GM19463 (cell line): Measurements from ENCODE around the gene NFIC.
"Not testable (repeated sequence)": the region's sequence is repeated elsewhere in the genome, so short reads cannot be mapped to it uniquely, and the experiment has no call there.

Experiments used
- ATAC-seq: cut with Tn5 transposase; IDR thresholded peaks from one replicate; pipeline ENCODE4 v1.9.1; 2021; ENCODE audit warnings: mild to moderate bottlenecking, moderate library complexity; ENCODE audit not compliant: unreplicated experiment

The NFIC gene

DNA sequence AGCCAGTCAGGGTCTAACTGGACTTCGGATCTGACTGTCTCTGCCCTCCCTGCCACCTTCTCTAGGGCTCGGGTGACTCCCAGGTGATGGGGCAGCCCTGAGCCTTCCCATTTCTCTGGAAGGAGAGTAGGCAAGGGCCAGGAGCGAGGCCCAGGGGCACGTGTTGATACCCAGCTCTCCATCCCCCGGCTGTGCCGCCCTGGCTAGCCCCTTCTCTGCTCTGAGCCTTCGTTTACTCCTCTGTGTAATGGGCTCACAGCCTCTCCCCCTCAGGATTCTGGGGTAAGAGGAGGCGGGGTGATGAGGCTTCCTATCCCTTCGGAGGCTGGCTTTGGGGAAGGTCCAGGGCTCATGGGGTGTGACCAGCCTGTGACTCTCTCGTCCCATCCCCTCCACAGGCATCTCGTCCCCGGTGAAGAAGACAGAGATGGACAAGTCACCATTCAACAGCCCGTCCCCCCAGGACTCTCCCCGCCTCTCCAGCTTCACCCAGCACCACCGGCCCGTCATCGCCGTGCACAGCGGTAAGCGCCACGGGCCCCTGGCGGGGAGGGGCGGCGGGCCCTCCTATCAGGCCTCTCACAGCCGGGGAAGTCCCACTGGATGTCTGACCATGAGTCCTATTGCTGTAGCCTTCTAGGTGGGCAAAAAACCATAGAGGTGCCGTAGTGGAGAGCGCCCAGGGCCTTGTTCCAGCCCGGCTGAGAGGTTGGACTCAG, 82.4 kb downstream of the NFIC start:
- no peak for ATAC-seq

DNA sequence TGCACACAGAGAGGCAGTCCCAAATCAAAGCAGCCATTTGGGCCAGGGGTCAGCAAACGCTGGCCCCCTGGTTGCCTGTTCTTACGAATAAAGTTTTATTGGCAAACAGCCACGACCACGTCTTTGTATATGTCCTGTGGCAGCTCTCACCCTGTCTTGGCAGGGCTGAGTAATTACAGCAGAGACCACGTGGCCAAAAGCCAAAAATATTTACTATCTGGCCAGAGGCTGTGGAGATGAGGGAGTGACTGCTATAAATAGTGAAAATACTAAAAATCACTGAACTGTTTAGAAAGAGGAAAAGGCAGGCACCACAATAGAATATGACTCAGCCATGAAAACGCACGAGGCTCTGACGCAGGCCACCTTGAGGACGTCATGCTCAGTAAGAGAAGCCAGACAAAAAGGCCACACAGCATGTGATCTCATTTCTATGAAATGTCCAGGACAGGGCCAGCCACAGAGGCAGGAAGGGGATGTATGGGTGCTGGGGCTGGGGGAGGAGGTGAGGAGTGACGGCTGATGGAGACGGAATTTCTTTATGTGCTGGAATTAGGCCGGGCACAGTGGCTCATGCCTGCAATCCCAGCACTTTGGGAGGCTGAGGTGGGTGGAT, 84.5 kb downstream of the NFIC start:
- ATAC-seq = no peak

DNA sequence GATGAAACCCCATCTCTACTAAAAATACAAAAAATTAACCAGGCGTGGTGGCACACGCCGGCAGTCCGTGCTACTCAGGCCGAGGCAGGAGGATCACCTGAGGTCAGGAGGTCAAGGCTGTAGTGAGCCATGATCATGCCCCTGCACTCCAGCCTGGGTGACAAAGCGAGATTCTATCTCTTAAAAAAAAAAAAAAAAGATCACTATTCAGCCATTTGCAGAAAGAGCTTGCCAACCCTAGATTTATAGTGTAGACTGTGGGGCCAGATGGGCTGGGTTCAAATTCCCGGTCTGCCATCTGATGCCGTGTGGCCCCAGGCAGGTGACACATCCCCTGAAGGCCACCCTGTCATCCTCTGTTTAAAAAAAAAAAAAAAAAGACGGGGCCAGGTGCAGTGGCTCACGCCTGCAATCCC, 85.1 kb downstream of the NFIC start:
- no peak for ATAC-seq

DNA sequence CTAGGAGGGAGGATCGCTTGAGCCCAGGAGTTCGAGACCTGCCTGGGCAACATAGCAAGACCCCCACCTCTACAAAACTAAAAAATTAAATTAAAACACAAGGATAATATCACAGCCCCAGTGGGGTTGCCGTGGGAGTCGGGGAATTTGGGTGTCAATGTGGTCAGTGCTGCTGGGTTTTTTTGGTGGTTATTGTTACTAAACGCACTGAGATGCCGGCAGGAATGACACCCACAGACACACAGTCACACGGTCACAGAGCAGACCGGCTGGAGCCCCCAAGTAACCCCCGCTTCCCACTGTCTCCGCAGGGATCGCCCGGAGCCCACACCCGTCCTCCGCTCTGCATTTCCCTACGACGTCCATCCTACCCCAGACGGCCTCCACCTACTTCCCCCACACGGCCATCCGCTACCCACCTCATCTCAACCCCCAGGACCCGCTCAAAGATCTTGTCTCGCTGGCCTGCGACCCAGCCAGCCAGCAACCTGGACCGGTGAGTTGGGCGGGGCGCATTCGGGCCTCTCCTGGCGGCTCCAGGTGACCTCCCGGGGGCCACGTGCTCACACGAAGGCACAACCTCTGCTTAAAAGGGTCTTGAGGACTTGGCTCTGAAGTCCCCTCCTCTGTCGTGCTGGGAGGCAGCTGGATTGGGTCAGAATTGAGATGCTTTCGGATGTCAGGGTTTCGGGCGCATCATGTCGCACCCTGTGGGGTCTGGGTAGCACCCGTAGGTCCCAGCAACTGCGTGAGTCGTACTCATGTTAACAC, 86.0 kb downstream of the NFIC start:
- ATAC-seq = no peak

DNA sequence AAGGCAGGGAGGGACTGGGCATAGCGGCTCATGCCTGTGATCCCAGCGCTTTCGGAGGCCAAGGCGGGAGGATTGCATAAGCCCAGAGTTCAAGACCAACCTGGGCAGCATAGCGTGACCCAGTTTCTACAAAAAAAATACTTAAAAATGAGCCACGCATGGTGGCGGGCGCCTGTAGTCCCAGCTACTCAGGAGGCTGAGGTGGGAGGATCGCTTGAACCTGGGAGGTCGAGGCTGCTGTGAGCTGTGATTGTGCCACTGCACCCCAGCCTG, 86.5 kb downstream of the NFIC start:
- not testable (repeated sequence) for ATAC-seq

DNA sequence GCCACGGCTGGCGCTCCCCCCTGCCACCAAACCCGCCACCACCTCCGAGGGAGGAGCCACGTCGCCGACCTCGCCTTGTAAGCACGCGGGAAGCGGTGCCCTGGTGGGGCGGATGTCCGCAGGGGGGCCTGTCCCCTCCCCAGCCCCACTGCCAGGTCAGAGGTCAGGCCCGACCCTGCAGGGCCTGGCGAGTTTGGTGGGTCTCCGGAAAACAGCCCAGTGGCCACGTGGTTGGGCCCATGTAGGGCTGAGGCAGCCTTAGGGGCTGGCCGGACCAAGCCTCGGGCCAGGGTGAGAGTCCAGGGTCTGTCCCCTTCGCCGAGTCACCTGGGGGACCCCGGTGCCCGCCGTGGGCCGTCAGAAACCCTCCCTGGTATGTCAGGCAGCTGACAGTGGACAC, 87.5 kb downstream of the NFIC start:
- no peak for ATAC-seq

DNA sequence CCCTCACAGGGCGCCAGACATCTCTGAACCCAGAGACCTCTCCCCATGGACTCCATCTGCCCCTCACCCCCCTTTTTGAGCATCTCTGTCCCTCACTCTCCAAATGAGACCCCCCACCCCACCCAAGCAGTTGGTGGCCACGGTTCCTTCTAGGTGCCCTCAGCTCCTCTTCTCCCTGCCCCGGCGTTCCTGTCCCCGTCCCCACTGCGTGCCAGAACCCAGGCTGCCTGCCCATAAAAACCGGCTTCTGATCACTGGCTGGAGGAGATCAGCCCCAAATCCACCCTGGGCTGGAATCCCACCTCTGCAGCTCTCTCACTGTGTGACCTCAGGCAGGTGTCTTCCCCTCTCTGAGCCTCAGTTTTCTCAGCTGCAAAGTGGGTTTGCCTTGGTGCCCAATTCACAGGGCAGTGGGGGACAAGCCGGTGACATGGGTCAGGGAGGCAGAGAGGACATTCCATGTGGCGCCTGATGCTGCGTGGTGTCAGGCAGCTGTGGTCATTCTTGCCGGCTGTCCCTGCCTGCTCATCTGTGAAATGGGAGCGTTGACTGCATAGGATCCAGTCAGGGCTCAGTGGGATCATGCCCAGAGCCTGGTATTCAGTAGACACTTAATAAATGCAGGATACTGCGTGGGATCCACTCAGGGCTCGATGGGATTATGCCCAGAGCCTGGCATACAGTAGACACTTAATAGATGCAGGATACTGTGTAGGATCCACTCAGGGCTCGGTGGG, 88.4 kb downstream of the NFIC start:
- ATAC-seq = no peak

DNA sequence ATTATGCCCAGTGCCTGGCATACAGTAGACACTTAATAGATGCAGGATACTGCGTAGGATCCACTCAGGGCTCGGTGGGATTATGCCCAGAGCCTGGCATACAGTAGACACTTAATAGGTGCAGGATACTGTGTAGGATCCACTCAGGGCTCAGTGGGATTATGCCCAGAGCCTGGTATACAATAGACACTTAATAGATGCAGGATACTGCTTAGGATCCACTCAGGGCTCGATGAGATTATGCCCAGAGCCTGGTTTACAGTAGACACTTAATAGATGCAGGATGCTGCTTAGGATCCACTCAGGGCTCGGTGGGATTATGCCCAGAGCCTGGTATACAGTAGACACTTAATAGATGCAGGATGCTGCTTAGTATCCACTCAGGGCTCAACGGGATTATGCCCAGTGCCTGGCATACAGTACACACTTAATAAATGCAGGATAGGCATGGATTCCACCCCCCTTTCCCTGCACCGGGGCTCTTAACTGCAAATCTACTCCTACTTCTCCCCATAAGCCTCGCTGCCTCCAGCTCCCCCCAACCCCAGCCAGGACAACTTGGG, 89.1 kb downstream of the NFIC start:
- no peak for ATAC-seq

DNA sequence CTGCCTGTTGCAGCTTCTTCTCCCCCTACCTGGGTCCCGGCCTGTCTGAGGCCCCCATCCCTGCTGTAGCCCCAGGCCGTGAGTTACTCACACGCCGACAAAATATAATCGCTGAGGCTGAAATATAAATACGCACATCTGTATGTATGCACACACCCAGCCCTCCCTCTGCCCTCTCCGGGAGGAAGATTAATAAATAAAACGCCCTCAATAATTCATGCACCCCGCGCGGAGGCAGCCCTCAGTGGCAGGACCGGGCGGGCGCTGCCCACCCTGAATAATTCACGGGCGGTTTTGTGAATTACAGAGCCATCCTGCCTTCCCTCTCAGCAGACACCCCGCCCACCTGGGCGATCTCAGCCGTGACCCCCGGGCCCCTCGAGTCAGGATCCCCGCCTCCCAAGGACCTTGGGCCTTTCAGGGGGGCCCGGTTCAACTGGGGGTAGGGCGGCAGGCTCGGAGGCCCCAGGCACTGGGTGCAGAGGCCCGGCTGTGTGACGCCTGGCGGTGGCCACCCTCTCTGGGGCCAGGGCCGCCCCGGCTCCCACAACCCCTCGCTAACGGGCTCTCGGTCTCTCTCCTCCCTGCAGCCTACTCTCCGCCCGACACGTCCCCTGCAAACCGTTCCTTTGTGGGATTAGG, 89.7 kb downstream of the NFIC start:
- ATAC-seq = no peak

DNA sequence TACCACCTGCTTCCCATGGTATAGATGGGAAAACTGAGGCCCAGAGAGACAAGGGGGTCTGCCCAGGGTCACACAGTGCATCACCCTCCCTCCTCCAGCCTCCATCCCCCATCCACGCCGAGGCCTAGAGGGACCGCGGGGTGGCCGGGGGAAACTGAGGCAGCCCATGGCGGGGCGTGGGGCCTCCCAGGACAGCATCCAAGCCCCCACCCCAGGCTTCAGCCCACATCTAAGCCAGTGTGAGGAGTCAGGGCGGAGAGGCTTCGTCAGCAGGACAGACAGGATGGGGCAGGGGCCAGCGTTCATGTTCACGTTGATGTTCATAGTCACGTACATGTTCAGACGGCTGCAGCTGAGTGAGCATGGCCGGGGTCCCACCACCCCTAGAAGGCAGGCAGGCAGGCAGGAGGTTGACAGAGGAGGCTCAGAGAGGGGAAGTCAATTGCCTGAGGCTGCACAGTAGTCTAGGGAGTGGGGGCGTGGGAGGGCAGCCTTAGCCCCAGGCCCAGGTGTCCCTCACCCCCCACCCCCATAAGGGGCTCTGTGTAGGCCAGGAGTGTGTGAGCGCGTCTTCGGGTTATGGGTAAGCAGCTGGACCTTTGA, 90.6 kb downstream of the NFIC start:
- ATAC-seq = no peak

DNA sequence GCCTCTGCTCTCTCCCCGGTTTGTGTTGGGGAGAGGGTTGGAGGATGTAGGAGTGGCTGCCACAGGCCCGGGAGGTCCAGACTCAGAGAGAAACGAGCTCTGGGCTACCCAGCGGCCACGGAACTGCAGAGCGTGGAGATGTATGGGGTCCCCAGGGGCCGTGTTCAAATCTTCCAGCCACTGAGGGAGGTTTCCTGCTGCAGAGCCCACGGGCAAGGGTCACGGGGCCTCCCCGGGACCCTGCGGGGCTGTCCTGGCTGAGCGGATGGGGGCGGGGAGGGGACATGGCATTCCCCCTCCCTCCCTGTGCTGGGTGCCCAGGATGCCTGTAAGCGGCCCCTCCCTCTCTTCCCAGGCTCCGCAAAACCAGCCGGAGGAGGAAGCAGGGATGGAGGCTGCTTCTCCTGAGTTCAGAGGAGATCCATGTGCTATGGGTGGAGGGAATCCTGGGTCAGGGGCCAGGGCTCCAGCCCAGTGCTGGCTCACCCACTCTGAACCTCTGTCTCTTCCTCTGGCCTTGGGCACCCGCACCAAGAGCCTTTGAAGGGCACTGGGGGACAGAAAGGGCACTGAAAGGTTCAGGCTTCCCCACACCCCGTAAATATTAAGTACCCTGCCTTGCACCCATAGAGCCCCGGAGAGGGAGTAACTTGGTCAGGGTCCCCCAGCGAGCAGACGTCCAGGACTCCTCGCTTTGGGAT, 91.3 kb downstream of the NFIC start:
- no peak for ATAC-seq

DNA sequence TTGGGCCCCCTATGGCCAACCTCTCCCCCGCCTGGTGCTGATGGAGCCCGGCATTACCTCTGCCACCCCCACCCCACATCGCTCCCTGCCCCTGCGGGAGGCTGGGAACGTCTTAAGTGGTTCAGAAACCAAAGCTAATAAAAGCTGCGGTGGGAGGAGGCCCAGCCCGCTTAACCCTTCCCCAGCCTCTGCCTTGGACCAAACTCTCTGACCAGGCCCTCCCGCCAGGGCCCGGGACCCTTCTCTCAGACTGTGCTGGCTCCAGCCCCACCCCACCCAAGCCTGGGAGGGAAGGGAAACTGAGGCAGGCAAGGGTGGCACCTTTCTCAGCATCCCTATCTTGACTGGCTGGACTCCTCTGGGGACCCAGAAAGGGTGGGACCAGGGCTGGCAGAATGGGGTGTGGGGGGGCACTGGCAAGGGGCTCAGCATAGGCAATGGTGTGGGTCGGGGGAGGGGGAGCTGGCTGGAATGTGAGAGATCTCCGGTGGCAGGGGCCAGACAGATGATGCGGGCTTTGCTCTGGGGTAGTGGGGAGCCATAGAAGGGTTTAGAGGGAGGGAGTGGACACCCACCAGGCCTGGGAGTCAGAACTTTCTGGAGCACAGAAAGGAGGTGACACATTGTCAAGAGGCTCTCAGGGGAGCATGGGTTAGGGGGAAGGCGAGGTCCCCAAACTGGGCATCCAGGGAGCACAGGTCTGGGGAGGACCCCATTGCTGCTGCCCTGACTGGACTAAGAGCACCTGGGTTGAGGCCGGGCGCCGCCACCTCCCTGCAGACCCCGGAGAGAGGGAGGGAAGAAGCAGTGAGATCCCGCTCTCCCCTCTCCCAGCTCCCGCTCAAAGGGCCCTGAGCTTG, 92.1 kb downstream of the NFIC start:
- ATAC-seq = no peak

DNA sequence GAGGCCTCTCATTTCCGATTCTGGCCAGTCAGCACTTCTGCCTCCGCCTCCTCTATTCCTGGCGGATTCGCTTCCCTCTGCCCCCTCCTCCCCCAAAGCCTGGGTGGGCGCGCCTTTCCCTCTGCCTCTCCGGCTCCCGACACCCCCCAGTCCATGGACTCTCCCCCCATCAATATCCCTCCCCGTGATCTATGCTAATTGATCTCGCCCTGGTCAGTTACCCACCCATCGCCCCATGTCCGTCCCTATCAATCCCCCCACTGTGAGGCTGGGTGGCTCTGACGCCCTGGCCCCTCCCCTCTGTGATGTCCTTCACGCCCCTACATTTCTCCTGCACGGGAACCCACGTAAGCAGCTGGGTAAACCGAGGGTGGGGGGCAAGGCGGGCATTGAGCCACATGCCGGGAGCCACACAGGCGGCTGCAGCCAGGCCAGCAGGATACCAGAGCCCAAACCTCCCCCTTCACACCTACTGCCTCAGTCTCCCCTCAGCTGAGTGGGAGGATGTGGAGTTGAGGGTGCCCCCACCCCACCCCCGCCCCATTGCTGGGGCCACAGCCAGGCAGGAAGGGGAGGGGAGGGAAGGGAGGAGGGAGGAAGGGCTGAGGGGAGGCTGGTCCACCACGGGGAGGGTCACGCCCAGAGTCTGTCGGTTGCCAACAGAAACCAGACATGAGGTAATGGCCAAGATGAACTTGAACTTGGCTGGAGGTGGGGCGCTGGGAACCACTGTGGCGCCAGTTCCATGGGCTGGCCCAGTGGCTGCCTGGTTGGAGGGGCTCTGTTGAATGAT, 92.9 kb downstream of the NFIC start:
- ATAC-seq = no peak

DNA sequence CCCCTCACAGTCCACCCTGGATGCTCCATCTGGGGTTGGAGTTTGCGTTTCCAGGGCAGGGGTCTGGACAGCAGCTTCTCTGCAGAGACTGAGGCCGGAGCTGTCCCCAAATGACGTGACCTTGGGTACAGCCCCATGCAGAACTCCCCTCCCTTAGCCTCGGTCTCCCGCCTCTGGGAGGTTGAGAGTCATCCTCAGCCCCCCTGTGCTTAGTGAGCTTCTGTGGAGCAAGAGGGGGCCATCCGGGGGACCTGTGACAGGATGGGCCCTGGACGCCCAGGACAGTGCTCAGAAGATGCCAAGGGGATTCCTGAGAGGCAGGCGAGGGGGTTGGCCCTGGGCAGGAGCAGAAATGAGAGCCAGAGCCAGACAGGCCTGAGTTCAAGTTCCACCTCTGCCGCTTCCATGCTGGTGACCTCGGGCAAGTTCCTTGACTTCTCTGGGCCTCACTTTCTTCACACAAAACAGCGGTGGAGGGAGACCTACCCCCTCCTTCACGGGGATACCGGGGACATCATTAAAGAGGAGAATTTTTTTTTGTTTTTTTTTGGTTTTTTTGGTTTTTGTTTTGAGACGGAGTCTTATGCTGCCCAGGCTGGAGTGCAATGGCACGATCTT, 93.7 kb downstream of the NFIC start:
- no peak for ATAC-seq

DNA sequence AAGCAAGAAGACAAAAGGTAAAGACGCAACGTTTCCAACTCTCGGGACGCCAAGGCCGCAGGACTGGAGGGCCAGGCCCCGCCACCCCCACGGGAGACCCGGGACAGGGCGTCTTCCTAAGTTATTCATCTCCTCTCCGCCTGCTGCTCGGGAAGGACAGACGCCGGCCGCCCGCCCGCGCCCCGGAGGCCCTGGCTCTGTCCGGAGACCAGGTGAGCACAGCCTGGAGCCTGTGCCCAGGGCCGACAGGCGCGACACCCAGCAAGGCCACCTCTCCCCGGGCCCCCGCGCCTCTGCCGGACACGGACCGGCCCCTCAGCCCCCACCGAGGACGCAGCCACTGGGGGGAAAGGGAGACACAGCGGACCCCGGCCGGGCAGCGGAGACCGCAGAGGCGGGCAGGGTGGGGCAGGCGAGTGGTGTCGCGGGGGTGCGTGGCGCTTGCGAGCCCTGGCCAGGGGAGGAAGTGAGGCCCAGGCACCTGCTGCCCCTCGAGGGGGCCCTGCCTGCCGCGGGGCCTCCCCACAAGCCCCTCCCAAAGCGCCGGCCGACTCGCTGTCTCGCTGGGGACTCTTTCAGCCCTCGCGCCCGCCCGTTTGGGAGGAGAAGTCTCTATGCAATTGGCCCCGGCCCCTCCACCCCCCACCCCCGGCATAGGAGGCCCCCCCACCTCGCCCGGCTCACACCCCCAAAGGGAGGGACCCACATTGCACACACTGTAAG, 96.8 kb downstream of the NFIC start:
- ATAC-seq = no peak

DNA sequence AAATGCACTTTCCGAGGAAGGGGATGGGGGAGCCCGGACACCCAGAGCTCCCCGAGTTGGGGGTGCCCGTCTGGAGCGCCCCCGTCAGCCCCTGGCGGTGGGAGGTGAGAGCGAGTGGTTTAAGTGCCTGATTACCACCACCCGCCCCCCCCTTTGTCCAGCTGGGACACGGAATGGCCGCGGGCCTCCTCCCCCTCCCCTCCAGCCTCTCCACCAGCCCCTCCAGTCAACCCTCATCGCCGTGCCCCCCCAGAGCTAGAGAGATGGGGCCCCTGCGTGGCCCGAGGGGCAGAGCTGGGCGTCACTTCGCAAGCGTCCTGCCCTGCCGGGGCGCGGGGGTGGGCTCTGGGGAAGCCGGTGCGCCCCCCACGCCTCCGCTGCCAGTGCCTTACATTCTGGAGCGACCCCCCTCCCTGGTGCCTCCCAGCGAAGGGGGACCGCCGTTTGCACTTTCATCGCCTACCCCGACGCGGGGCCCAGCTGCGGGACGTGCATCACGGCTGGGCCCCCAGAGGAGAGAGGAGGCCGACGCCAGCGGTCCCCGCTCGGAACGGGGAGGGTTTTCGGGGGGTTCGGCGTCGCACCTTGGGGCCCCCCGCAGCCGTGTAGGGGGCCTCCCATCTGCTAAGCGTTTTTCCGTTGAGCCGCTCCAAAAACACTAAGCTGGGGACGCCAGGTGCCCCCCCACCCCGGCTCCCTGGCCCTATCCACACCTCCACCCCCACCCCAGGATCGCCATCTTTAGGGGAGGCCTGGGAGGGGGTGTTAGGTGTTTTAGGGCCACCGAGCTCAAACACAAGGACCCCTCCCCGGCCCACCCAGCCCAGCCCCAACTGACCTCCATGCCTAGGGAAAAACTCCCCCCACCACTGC, 97.6 kb downstream of the NFIC start:
- ATAC-seq = no peak
